ENCODE data around the gene UBE3D.

DNA sequence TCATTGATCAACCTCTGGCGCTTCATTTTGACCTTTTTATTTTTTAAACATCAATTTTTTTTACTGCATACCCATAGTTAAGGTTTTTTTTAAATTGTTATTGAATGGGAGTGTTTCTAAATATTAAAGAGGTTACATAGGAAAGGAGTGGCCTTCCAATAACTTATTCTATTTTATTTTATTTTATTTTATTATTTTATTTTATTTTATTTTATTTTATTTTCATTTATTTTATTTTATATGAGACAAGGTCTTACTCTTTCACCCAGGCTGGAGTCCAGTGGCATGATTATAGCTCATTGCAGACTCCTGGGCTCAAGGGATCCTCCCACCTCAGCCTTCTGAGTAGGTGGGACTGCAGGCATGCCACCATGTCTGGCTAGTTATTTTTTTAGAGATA lies 32.0 kb upstream of the UBE3D start:
- no peak for TF ChIP-seq EZH2 (IDR thresholded peaks at IDR 0.05)
- no peak for TF ChIP-seq POLR2AphosphoS5 (IDR thresholded peaks at IDR 0.05; ENCODE audit: borderline replicate concordance, low read depth, low read length)
- no peak for TF ChIP-seq FOXP2 (optimal IDR thresholded peaks at IDR 0.05; ENCODE audit: control extremely low read depth, extremely low read length, insufficient read depth)
